HG03064 (cell line): ENCODE results near the gene WDR7.

Experiments
- ATAC-seq: cut with Tn5 transposase; IDR thresholded peaks from one replicate; pipeline ENCODE4 v1.9.1; 2021; ENCODE audit warnings: low read depth; ENCODE audit not compliant: unreplicated experiment

The WDR7 gene

GRCh38 chr18:56789889-56790180 lies 138.7 kb downstream of the WDR7 start:
- ATAC-seq: no peak

- ATAC-seq: no peak
Observed at GRCh38 chr18:56795381-56795780, 144.2 kb downstream of the WDR7 start.

GRCh38 chr18:56799756-56800155 lies 148.6 kb downstream of the WDR7 start:
- ATAC-seq: no peak

GRCh38 chr18:56803051-56803450 lies 151.9 kb downstream of the WDR7 start:
- ATAC-seq: no peak

- no peak for ATAC-seq
Observed at GRCh38 chr18:56804395-56804794, 153.2 kb downstream of the WDR7 start.

- no peak for ATAC-seq
Observed at GRCh38 chr18:56807901-56808300, 156.7 kb downstream of the WDR7 start.

GRCh38 chr18:56812674-56813073 lies 161.5 kb downstream of the WDR7 start:
- no peak for ATAC-seq

- ATAC-seq: no peak
Observed at GRCh38 chr18:56815926-56816325, 164.8 kb downstream of the WDR7 start.

- no peak for ATAC-seq
Observed at GRCh38 chr18:56823986-56824565, 172.9 kb downstream of the WDR7 start.

- no peak for ATAC-seq
Observed at GRCh38 chr18:56825321-56825720, 174.2 kb downstream of the WDR7 start.

- ATAC-seq: no peak
Observed at GRCh38 chr18:56825878-56826277, 174.7 kb downstream of the WDR7 start.

GRCh38 chr18:56831988-56832387 lies 180.8 kb downstream of the WDR7 start:
- no peak for ATAC-seq

- no peak for ATAC-seq
Observed at GRCh38 chr18:56835331-56835730, 184.2 kb downstream of the WDR7 start.

- no peak for ATAC-seq
Observed at GRCh38 chr18:56836173-56836572, 185.0 kb downstream of the WDR7 start.

- no peak for ATAC-seq
Observed at GRCh38 chr18:56841836-56842235, 190.7 kb downstream of the WDR7 start.

- ATAC-seq: no peak
Observed at GRCh38 chr18:56843241-56843640, 192.1 kb downstream of the WDR7 start.

GRCh38 chr18:56844556-56844955 lies 193.4 kb downstream of the WDR7 start:
- ATAC-seq: no peak

GRCh38 chr18:56851774-56852173 lies 200.6 kb downstream of the WDR7 start:
- no peak for ATAC-seq

GRCh38 chr18:56853961-56854360 lies 202.8 kb downstream of the WDR7 start:
- ATAC-seq: no peak

GRCh38 chr18:56861244-56861643 lies 210.1 kb downstream of the WDR7 start:
- ATAC-seq: no peak

GRCh38 chr18:56869189-56869777 lies 218.1 kb downstream of the WDR7 start:
- no peak for ATAC-seq

- no peak for ATAC-seq
Observed at GRCh38 chr18:56870982-56871381, 219.8 kb downstream of the WDR7 start.

- no peak for ATAC-seq
Observed at GRCh38 chr18:56872140-56872539, 221.0 kb downstream of the WDR7 start.
